ENCODE measurements around the gene HES4.
A peak's percentile ranks its signal among the peaks of the same experiment; 100 is the strongest.
"Not testable (repeated sequence)": the region's sequence is repeated elsewhere in the genome, so short reads cannot be mapped to it uniquely, and the experiment has no call there.

Gene HES4

GRCh38 chr1:981955-982558 is 17.8 kb downstream of the HES4 start, which contains the start of gene PERM1:
Gene PERM1, minus strand, starts transcription at chr1:982093. Its CDS starts 1,064 bp downstream, at chr1:981029.
- Mint-ChIP-seq H3K4me3 (no peak within 1 kb of the TSS), H3K9me3 (no peaks in the 10 kb centered on the region), H3K27me3 (peaks cover 7% of the 10 kb centered on the region), H3K36me3 (no peaks in the 10 kb centered on the region), H3K27ac (no peak within 1 kb of the TSS), H3K4me1 (no peaks in the 10 kb centered on the region)

GRCh38 chr1:981491-981954 is 18.4 kb downstream of the HES4 start:
- Mint-ChIP-seq H3K27ac (no peak overlapping the region), H3K36me3 (no peaks in the 10 kb centered on the region), H3K4me1 (no peaks in the 10 kb centered on the region), H3K9me3 (no peaks in the 10 kb centered on the region), H3K4me3 (no peak overlapping the region), H3K27me3 (peaks cover 7% of the 10 kb centered on the region)

- peaks cover 7% of the 10 kb centered on the region for H3K27me3 Mint-ChIP-seq
- no peaks in the 10 kb centered on the region for H3K36me3 Mint-ChIP-seq
- no peak overlapping the region for H3K27ac Mint-ChIP-seq
- no peaks in the 10 kb centered on the region for H3K4me1 Mint-ChIP-seq
- H3K4me3 Mint-ChIP-seq, result no peak overlapping the region
- no peaks in the 10 kb centered on the region for H3K9me3 Mint-ChIP-seq
Measured at GRCh38 chr1:980602-981395, 19.1 kb downstream of the HES4 start.

GRCh38 chr1:980137-980571 is 19.7 kb downstream of the HES4 start:
- Mint-ChIP-seq H3K27me3 (peaks cover 9% of the 10 kb centered on the region), H3K4me3 (no peak overlapping the region), H3K4me1 (no peaks in the 10 kb centered on the region), H3K9me3 (no peaks in the 10 kb centered on the region), H3K27ac (no peak overlapping the region), H3K36me3 (no peaks in the 10 kb centered on the region)

GRCh38 chr1:979744-980072 is 20.2 kb downstream of the HES4 start:
- Mint-ChIP-seq H3K36me3 (peaks cover 2% of the 10 kb centered on the region), H3K9me3 (no peaks in the 10 kb centered on the region), H3K4me1 (no peaks in the 10 kb centered on the region), H3K27me3 (peaks cover 10% of the 10 kb centered on the region), H3K27ac (no peak overlapping the region), H3K4me3 (no peak overlapping the region)

GRCh38 chr1:978835-979743 is 20.8 kb downstream of the HES4 start:
- Mint-ChIP-seq H3K4me3 (no peak overlapping the region), H3K27me3 (peaks cover 10% of the 10 kb centered on the region), H3K36me3 (peaks cover 2% of the 10 kb centered on the region)

GRCh38 chr1:978069-978834 is 21.6 kb downstream of the HES4 start:
- Mint-ChIP-seq H3K9me3 (no peaks in the 10 kb centered on the region), H3K4me1 (no peaks in the 10 kb centered on the region), H3K27me3 (peaks cover 8% of the 10 kb centered on the region), H3K27ac (no peak overlapping the region), H3K4me3 (no peak overlapping the region), H3K36me3 (peaks cover 2% of the 10 kb centered on the region)

More at GRCh38 chr1:978835-979743, 20.8 kb downstream of the HES4 start:
- H3K4me1 Mint-ChIP-seq, result no peaks in the 10 kb centered on the region
- H3K27ac Mint-ChIP-seq, result no peak overlapping the region
- no peaks in the 10 kb centered on the region for H3K9me3 Mint-ChIP-seq

- H3K9me3 Mint-ChIP-seq, H3K27ac Mint-ChIP-seq, H3K27me3 Mint-ChIP-seq, H3K4me3 Mint-ChIP-seq, H3K4me1 Mint-ChIP-seq, H3K36me3 Mint-ChIP-seq: not testable (repeated sequence)
Measured at GRCh38 chr1:976791-977190, 23.1 kb downstream of the HES4 start.

- H3K9me3 Mint-ChIP-seq, result no peaks in the 10 kb centered on the region
- H3K27me3 Mint-ChIP-seq, result peaks cover 4% of the 10 kb centered on the region
- H3K4me1 Mint-ChIP-seq, result no peaks in the 10 kb centered on the region
- no peak overlapping the region for H3K27ac Mint-ChIP-seq
- H3K4me3 Mint-ChIP-seq, result no peak overlapping the region
- peaks cover 2% of the 10 kb centered on the region for H3K36me3 Mint-ChIP-seq
Measured at GRCh38 chr1:975896-976683, 23.8 kb downstream of the HES4 start.

GRCh38 chr1:975365-975764 is 24.5 kb downstream of the HES4 start:
- H3K27ac Mint-ChIP-seq, result no peak overlapping the region
- no peaks in the 10 kb centered on the region for H3K4me1 Mint-ChIP-seq
- no peak overlapping the region for H3K4me3 Mint-ChIP-seq
- H3K27me3 Mint-ChIP-seq, result peaks cover 4% of the 10 kb centered on the region
- peaks cover 2% of the 10 kb centered on the region for H3K36me3 Mint-ChIP-seq
- H3K9me3 Mint-ChIP-seq, result no peaks in the 10 kb centered on the region

- Mint-ChIP-seq H3K36me3 (peaks cover 2% of the 10 kb centered on the region), H3K4me1 (no peaks in the 10 kb centered on the region), H3K4me3 (peak overlapping the region; percentile 26), H3K9me3 (no peaks in the 10 kb centered on the region), H3K27ac (no peak overlapping the region), H3K27me3 (peaks cover 4% of the 10 kb centered on the region)
Measured at GRCh38 chr1:974687-975328, 25.1 kb downstream of the HES4 start.

- H3K36me3 Mint-ChIP-seq, result peaks cover 2% of the 10 kb centered on the region
- no peaks in the 10 kb centered on the region for H3K4me1 Mint-ChIP-seq
- H3K4me3 Mint-ChIP-seq, result no peak overlapping the region
- no peak overlapping the region for H3K27ac Mint-ChIP-seq
- H3K9me3 Mint-ChIP-seq, result no peaks in the 10 kb centered on the region
- H3K27me3 Mint-ChIP-seq, result peaks cover 7% of the 10 kb centered on the region
Measured at GRCh38 chr1:974293-974640, 25.6 kb downstream of the HES4 start.

- Mint-ChIP-seq H3K36me3 (peaks cover 2% of the 10 kb centered on the region), H3K27ac (no peak overlapping the region), H3K4me1 (no peaks in the 10 kb centered on the region), H3K9me3 (no peaks in the 10 kb centered on the region), H3K4me3 (no peak overlapping the region), H3K27me3 (peaks cover 7% of the 10 kb centered on the region)
Measured at GRCh38 chr1:973459-974292, 26.2 kb downstream of the HES4 start.
